HCT116 (cell line): ENCODE results near the gene ATP8A2. TPM values are rescaled to one million over a fixed set of nuclear protein-coding genes. Genes with fewer than 3 reads are reported as not detected.
A peak's percentile ranks its signal among the peaks of the same experiment; 100 is the strongest.

ENCODE experiments used
- ATAC-seq: fragments of 200-7000 bp; cut with Tn5 transposase; 2 replicates; pipeline ENCODE4 v1.9.1; 2020; ENCODE audit warnings: mild to moderate bottlenecking, moderate library complexity
- BruUV-seq: library from RNA; stranded (reverse); fragments of 400-500 nt; replicated peaks from 2 replicates; lab custom pipeline; 2021; lab: Mats Ljungman, UMichigan
- CTCF ChIA-PET: fragments of 300-600 bp; sonication (Branson Sonifier 250); formaldehyde crosslinking; loops from one replicate; lab custom pipeline; 2021; ENCODE audit warnings: antibody characterized with exemption; lab: Charles Lee
- POLR2A ChIA-PET: fragments of 300-600, 350-600 bp; sonication (Branson Sonifier 250); formaldehyde crosslinking; loops from one replicate; lab custom pipeline; 2021; ENCODE audit warnings: antibody characterized with exemption; lab: Charles Lee
- RAD21 ChIA-PET, 2 experiments: fragments of 300-600 bp; sonication (Branson Sonifier 250); formaldehyde crosslinking; loops; one replicate each; lab custom pipeline; 2023; ENCODE audit warnings: low total read pairs in 2 of 2; ENCODE audit not compliant: uncharacterized antibody in 2 of 2, unreplicated experiment in 2 of 2, low non-redundant PET in 1 of 2; lab: Charles Lee
- DNase-seq: peaks from one replicate; pipeline ENCODE4 v3.0.0-alpha.2; 2010; ENCODE audit warnings: low read depth, low spot score
- H2AFZ ChIP-seq: fragments of 200-600 bp; shearing (Covaris generic), sonication (generic); 2 replicates; pipeline ENCODE4 v1.6.1; 2017; ENCODE audit warnings: low read depth, mixed run types, mixed read lengths, antibody characterized with exemption, low read length; ENCODE audit not compliant: poor library complexity, severe bottlenecking
- H3K27ac ChIP-seq: 2 replicates; pipeline ENCODE4 v1.5.1; 2012; ENCODE audit warnings: low read depth, low read length
- H3K27me3 ChIP-seq: fragments of 200-600 bp; sonication (generic); 2 replicates; pipeline ENCODE4 v1.6.1; 2016; ENCODE audit warnings: mixed run types, low read length, mixed read lengths; ENCODE audit not compliant: insufficient read depth
- H3K36me3 ChIP-seq, 2 experiments: fragments of 200-500 bp in 1 of 2; fragments of 200-600 bp in 1 of 2; sonication (Bioruptor generic) in 1 of 2; sonication (generic) in 1 of 2; 2 replicates each; pipeline versions ENCODE4 v1.5.1 to v1.6.1; 2014 to 2016; ENCODE audit warnings: low read length in 2 of 2, inconsistent platforms in 1 of 2, mixed read lengths in 1 of 2, mixed run types in 1 of 2; ENCODE audit not compliant: insufficient read depth in 2 of 2, control insufficient read depth in 1 of 2
- H3K4me1 ChIP-seq, 2 experiments: fragments of 200-600 bp in 1 of 2; sonication (generic) in 1 of 2; 2 replicates each; pipeline versions ENCODE4 v1.5.1 to v1.6.1; 2012 to 2017; ENCODE audit warnings: low read length in 2 of 2, inconsistent platforms in 1 of 2, mild to moderate bottlenecking in 1 of 2, mixed read lengths in 1 of 2, mixed run types in 1 of 2, moderate library complexity in 1 of 2; ENCODE audit not compliant: insufficient read depth in 2 of 2, control insufficient read depth in 1 of 2
- H3K4me2 ChIP-seq: fragments of 200-600 bp; sonication (generic); 2 replicates; pipeline ENCODE4 v1.6.1; 2017; ENCODE audit warnings: mixed run types, low read length, mixed read lengths
- H3K4me3 ChIP-seq, 2 experiments: fragments of 200-600 bp in 1 of 2; sonication (generic) in 1 of 2; replicated peaks in 1 of 2; 2 replicates each; pipeline ENCODE4 v1.5.1; 2011 to 2016; ENCODE audit warnings: low read length in 2 of 2, control low read depth in 1 of 2, low read depth in 1 of 2, mild to moderate bottlenecking in 1 of 2, mixed read lengths in 1 of 2, mixed run types in 1 of 2
- H3K79me2 ChIP-seq: fragments of 200-600 bp; sonication (generic); 2 replicates; pipeline ENCODE4 v1.6.1; 2017; ENCODE audit warnings: mild to moderate bottlenecking, mixed run types, low read length, moderate library complexity, mixed read lengths; ENCODE audit not compliant: insufficient read depth
- H3K9ac ChIP-seq: fragments of 200-600 bp; sonication (generic); 2 replicates; pipeline ENCODE4 v1.6.1; 2016; ENCODE audit warnings: low read length, mixed read lengths
- H3K9me2 ChIP-seq: fragments of 200-600 bp; sonication (generic), shearing (Covaris generic); 2 replicates; pipeline ENCODE4 v1.6.1; 2017; ENCODE audit warnings: mixed run types, mild to moderate bottlenecking, moderate library complexity; ENCODE audit not compliant: insufficient read depth
- H3K9me3 ChIP-seq, 2 experiments: fragments of 200-500 bp in 1 of 2; fragments of 200-600 bp in 1 of 2; sonication (Bioruptor generic) in 1 of 2; sonication (generic) in 1 of 2; 2 replicates each; pipeline ENCODE4 v1.6.1; 2014 to 2017; ENCODE audit warnings: low read length in 2 of 2, mixed read lengths in 2 of 2, inconsistent platforms in 1 of 2, low read depth in 1 of 2, mild to moderate bottlenecking in 1 of 2, mixed run types in 1 of 2, moderate library complexity in 1 of 2; ENCODE audit not compliant: control insufficient read depth in 1 of 2, insufficient read depth in 1 of 2
- H4K20me1 ChIP-seq: fragments of 200-600 bp; sonication (generic), shearing (Covaris generic); 2 replicates; pipeline ENCODE4 v1.6.1; 2017; ENCODE audit warnings: mixed run types, mild to moderate bottlenecking, moderate library complexity; ENCODE audit not compliant: insufficient read depth
- CBX3 ChIP-seq: IDR thresholded peaks from 2 replicates; pipeline ENCODE4 v1.6.1; 2012; ENCODE audit warnings: low read depth
- CEBPB ChIP-seq: IDR thresholded peaks from 2 replicates; pipeline ENCODE4 v1.6.1; 2012; ENCODE audit warnings: low read depth
- EZH2 ChIP-seq: fragments of 200-600 bp; sonication (generic); IDR thresholded peaks from 2 replicates; pipeline ENCODE4 v1.6.1; 2017; ENCODE audit warnings: antibody characterized with exemption, mixed run types
- JUND ChIP-seq: IDR thresholded peaks from 2 replicates; pipeline ENCODE4 v1.6.1; 2012
- MAX ChIP-seq: IDR thresholded peaks from 2 replicates; pipeline ENCODE4 v1.6.1; 2012
- POLR2A ChIP-seq: IDR thresholded peaks from 2 replicates; pipeline ENCODE4 v1.7.0; 2011; ENCODE audit warnings: borderline replicate concordance; ENCODE audit not compliant: insufficient read depth, insufficient read length; ENCODE audit errors: extremely low read depth
- RAD21 ChIP-seq: IDR thresholded peaks from 2 replicates; pipeline ENCODE4 v1.6.1; 2012; ENCODE audit warnings: low read depth, mild to moderate bottlenecking
- SIN3A ChIP-seq: IDR thresholded peaks from 2 replicates; pipeline ENCODE4 v1.6.1; 2012; ENCODE audit warnings: low read depth
- TCF7L2 ChIP-seq: IDR thresholded peaks from 2 replicates; pipeline ENCODE4 v1.7.0; 2011; ENCODE audit warnings: borderline replicate concordance, inconsistent platforms; ENCODE audit not compliant: insufficient read depth, insufficient read length; ENCODE audit errors: extremely low read depth
- YY1 ChIP-seq: IDR thresholded peaks from 2 replicates; pipeline ENCODE4 v1.6.1; 2011; ENCODE audit warnings: low read length, low read depth, moderate library complexity, mild to moderate bottlenecking; ENCODE audit not compliant: insufficient replicate concordance; ENCODE audit errors: extremely low read depth
- intact Hi-C: fragments of 100-400 bp; cut with micrococcal nuclease; formaldehyde crosslinking; loops from 2 replicates; pipeline ENCODE4 v1.10.0; 2022
- total RNA-seq: library from RNA; stranded (reverse); gene quantifications from one replicate; pipeline ENCODE4 v1.2.1, GENCODE V29; 2021; ENCODE audit not compliant: unreplicated experiment
- TF ChIP-seq, protein P1 (sequence below): IDR thresholded peaks from 2 replicates; pipeline ENCODE4 v1.6.1; 2012; ENCODE audit warnings: low read depth
- TF ChIP-seq, protein P2 (sequence below): IDR thresholded peaks from 2 replicates; pipeline ENCODE4 v1.6.1; 2012

Gene ATP8A2
- total RNA-seq, 1 experiment from 2014 or later, result not detected

DNA sequence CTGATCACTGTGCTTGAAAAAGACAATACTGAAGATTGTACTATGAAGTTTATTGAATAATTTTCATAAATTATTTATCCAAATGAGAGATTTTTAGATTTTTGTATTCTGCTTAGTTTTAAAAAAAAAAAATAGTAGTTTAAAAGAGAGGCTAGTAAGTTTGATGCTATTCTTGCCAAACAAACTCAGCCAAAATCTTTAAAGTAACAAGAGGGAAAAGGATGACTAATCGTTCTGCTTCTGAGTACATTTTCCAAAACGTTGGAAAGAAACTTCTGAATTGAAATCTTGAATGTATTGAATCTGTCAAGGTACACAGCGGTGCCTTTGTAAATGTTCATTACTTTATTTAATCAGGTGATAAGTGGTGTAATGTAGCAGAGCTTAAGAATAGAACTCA, 35.9 kb upstream of the ATP8A2 start:
- Histone ChIP-seq H4K20me1 (0 out of 2 replicates have a peak, but pooled peaks cover 14% of the 10 kb centered on the region), H2AFZ (no peak overlapping the region)
- TF ChIP-seq, protein P1, sequence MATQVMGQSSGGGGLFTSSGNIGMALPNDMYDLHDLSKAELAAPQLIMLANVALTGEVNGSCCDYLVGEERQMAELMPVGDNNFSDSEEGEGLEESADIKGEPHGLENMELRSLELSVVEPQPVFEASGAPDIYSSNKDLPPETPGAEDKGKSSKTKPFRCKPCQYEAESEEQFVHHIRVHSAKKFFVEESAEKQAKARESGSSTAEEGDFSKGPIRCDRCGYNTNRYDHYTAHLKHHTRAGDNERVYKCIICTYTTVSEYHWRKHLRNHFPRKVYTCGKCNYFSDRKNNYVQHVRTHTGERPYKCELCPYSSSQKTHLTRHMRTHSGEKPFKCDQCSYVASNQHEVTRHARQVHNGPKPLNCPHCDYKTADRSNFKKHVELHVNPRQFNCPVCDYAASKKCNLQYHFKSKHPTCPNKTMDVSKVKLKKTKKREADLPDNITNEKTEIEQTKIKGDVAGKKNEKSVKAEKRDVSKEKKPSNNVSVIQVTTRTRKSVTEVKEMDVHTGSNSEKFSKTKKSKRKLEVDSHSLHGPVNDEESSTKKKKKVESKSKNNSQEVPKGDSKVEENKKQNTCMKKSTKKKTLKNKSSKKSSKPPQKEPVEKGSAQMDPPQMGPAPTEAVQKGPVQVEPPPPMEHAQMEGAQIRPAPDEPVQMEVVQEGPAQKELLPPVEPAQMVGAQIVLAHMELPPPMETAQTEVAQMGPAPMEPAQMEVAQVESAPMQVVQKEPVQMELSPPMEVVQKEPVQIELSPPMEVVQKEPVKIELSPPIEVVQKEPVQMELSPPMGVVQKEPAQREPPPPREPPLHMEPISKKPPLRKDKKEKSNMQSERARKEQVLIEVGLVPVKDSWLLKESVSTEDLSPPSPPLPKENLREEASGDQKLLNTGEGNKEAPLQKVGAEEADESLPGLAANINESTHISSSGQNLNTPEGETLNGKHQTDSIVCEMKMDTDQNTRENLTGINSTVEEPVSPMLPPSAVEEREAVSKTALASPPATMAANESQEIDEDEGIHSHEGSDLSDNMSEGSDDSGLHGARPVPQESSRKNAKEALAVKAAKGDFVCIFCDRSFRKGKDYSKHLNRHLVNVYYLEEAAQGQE, result no peak
- TF ChIP-seq CEBPB, result no peak
- TF ChIP-seq JUND, result no peak
- TF ChIP-seq, all 23 proteins: peak for 0
- no TSS peak for BruUV-seq
- H3K36me3 ChIP-seq, result peaks cover 27 to 50% of the 10 kb centered on the region in 2 experiments
- H3K4me2 ChIP-seq, result no peak overlapping the region
- intact Hi-C loops, result no loop called here
- ChIA-PET RAD21 (no interaction called here), CTCF (no interaction called here), POLR2A (no interaction called here)
- H3K4me3 ChIP-seq, result no peak overlapping the region
- peaks cover 45% of the 10 kb centered on the region for H3K79me2 ChIP-seq
- H3K9me3 ChIP-seq, result no peaks in the 10 kb centered on the region
- H3K27ac ChIP-seq, result no peak overlapping the region
- H3K9me2 ChIP-seq, result no peaks in the 10 kb centered on the region
- no peaks in the 10 kb centered on the region for H3K4me1 ChIP-seq
- DNase-seq (no peak), ATAC-seq (no peak)
- no peak overlapping the region for H3K9ac ChIP-seq
- no peaks in the 10 kb centered on the region for H3K27me3 ChIP-seq

DNA sequence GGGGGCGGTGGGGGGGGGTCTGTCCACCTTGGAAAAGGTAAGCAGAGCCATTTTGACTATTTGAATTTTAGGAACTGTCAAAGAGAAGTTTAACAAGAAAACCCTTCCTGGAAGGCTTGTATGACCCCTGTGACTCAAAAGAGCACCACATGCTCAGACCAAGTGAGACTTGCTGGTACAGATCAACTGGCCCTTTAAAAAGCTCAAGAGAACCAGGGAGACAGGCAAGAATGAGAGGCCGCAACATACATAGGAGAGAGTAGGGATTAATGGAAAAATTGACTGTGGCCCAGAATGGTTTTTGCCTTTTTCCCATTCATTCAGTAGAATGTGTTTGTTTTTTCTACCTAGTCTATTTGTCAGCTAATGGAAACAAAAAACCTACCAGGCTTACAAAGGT, 26.2 kb upstream of the ATP8A2 start:
- Histone ChIP-seq H3K27me3 (no peaks in the 10 kb centered on the region), H2AFZ (no peak overlapping the region), H3K9ac (no peak overlapping the region), H3K4me2 (no peak overlapping the region), H3K4me3 (no peak overlapping the region), H3K9me3 (no peaks in the 10 kb centered on the region), H3K27ac (no peak overlapping the region), H4K20me1 (no peaks in the 10 kb centered on the region; the same call in 1 of the 2 replicates), H3K36me3 (peaks cover 0 to 5% of the 10 kb centered on the region in 2 experiments; a peak in 1 of 4 replicates), H3K79me2 (no peaks in the 10 kb centered on the region), H3K4me1 (no peaks in the 10 kb centered on the region), H3K9me2 (no peaks in the 10 kb centered on the region)
- peak; percentile 30; the same call in 1 of the 2 replicates for ATAC-seq
- POLR2A ChIA-PET, result no interaction called here
- TF ChIP-seq MAX (no peak), CBX3 (no peak), POLR2A (no peak), YY1 (no peak), SIN3A (no peak), RAD21 (no peak), EZH2 (no peak), TCF7L2 (no peak)
- TF ChIP-seq, protein P2, sequence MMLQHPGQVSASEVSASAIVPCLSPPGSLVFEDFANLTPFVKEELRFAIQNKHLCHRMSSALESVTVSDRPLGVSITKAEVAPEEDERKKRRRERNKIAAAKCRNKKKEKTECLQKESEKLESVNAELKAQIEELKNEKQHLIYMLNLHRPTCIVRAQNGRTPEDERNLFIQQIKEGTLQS, result no peak
- CTCF ChIA-PET, result no interaction called here
- BruUV-seq, result no TSS peak
- intact Hi-C loops, result no loop called here
- RAD21 ChIA-PET, result no interaction called here
- no peak for DNase-seq
